ENCODE results near the gene TP53BP1. TPM values are rescaled to one million over a fixed set of nuclear protein-coding genes. Genes with fewer than 3 reads are reported as not detected.
A peak's percentile ranks its signal among the peaks of the same experiment; 100 is the strongest.

The TP53BP1 gene
- polyA plus RNA-seq, 4 donors = 58.1 to 92.9 (median 84.7) TPM

DNA sequence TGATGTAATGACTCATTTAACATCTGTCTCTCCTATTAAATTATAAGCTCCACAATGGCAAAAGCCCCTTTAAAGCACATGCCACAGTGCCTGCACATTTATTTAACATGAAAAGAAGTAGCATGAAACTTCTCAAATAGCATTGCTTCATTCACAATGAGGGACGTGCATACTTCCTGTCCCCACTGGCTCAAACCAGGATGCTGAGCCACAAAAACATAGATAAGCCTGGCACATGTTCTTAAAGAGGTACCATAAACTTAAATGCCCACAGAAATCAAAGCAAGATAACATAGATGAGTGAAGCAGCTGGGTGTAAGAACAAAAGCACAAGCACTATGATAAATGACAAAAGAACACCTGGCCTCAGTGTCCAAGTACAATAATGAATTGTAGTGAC is 3.8 kb downstream of the TP53BP1 start:
- no peak for DNase-seq (ENCODE audit: low read depth in 4 of 4, low spot score in 3 of 4)

- DNase-seq (ENCODE audit: low read depth in 4 of 4, low spot score in 3 of 4) = no peak
These were observed 4.2 kb downstream of the TP53BP1 start for GRCh38 chr15:43488790-43489189.

DNA sequence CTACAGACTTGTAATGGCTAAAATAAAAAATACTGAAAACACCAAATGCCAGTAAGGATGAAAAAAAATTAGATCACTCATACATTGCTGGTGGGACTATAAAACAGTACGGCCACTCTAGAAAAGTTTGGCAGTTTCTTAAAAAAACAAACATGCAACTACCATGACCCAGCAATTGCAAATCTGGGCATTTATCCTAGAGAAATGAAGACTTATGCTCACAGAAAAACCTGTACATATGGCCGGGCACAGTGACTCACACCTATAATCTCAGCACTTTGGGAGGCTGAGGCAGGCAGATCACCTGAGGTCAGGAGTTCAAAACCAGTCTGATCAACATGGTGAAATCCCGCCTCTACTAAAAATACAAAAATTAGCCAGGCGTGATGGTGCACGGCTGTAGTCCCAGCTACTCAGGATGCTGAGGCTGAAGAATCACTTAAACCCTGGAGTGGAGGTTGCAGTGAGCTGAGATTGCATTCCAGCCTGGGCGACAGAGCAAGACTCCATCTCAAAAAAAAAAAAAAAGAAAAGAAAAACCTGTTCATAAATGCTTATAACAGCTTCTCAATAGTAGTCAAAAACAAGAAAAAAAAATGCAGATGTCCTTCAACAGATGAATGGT is 5.6 kb downstream of the TP53BP1 start:
- DNase-seq (ENCODE audit: low read depth in 4 of 4, low spot score in 3 of 4) = no peak

DNA sequence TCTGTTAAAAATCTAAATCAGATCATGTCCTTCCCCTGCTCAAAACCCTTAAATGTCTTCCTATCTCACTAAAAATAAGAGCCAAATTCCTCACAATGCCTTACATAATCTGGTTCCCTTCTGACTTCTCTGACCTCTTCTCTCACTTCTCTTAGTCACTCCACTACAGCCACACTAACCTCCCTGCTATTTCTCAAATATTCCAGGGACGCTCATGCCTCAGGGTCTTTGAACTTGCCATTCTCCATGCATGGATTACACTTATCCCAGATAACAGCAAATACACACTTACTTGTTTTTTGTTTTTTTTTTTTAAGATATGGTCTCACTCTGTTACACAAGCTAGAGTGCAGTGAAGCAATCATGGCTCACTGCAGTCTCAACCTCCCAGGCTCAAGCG is 8.5 kb downstream of the TP53BP1 start:
- DNase-seq (ENCODE audit: low read depth in 4 of 4, low spot score in 3 of 4) = no peak

DNA sequence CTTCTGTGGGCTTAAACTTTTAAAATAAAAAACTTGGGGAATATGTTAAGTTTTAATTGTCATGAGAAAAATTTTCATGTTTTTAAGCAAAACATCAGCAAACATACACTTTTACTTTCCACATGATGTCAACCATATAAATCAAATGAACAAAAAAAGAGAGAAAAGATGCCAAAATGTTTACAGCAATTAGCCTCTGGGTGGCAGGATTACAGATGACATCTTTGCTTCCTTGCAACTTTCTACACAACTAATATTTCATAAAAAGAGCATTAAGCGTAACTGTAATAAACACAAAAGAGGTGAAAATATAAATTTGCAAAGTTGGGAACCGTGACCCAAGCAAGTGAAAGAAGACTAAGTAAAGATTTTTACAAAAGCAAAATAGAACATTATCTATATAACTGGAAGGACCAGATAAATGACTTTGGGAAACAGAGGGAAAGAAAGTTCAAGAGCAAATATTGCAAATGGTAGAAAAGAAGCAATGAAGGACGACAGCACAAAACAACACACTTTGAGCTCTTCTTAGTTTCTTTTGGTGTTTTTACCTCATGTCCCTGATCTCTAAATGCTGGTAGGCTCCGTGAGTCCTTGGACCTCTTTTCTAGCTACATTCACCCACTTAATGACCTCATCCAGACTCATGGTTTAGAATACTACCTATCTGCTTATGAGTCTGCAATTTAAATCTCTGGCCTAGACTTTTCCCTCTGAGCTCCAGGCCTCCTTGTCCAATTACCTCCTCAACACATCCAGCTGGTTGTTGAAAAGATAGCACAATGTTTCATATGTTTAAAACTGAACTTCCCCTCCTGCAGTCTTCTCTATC is 9.4 kb downstream of the TP53BP1 start:
- no peak for DNase-seq (ENCODE audit: low read depth in 4 of 4, low spot score in 3 of 4)

GRCh38 chr15:43473885-43474284 is 19.1 kb downstream of the TP53BP1 start:
- no peak for DNase-seq (ENCODE audit: low read depth in 4 of 4, low spot score in 3 of 4)

- no peak for DNase-seq (ENCODE audit: low read depth in 4 of 4, low spot score in 3 of 4)
These were observed 21.0 kb downstream of the TP53BP1 start for GRCh38 chr15:43471975-43472374.

- DNase-seq (ENCODE audit: low read depth in 4 of 4, low spot score in 3 of 4) = no peak
These were observed 23.1 kb downstream of the TP53BP1 start for GRCh38 chr15:43469867-43470266.

DNA sequence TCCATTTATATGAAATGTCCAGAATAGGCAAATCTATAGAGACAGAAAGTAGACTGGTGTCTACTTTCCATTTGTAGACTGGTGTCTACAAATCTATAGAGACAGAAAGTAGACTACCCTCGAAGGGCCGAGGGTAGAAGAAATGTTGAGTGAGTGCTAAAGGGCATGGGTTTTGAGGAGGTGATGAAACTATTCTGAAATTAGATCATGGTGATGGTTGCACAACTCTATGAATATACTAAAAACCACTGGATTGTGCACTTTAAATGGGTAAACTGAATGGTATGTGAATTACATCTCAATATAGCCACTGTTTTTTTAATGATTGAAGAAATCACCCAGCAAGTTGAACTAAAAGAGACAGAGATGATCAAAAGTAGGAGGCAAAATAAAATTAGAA is 27.9 kb downstream of the TP53BP1 start:
- no peak for DNase-seq (ENCODE audit: low read depth in 4 of 4, low spot score in 3 of 4)

GRCh38 chr15:43463998-43464397 is 29.0 kb downstream of the TP53BP1 start:
- no peak for DNase-seq (ENCODE audit: low read depth in 4 of 4, low spot score in 3 of 4)

DNA sequence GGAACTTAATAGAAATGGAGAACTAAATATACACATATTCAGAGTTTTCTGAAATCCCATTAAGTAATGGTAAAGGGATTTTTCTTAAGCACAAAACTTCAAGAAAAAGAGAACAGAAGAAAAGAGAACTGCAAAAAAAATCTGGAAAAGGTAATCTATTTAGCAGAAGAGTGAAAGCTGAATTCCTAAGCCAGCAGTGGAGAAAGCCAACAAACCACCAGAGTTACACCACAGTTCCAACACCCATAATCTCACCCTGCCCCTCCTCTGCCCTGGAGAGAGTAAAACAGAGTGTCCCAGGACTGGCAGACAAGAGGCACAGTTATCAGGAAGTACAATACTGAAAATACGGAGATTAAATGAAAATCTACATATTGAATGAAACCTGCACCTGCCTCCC is 29.4 kb downstream of the TP53BP1 start:
- DNase-seq (ENCODE audit: low read depth in 4 of 4, low spot score in 3 of 4) = no peak

DNA sequence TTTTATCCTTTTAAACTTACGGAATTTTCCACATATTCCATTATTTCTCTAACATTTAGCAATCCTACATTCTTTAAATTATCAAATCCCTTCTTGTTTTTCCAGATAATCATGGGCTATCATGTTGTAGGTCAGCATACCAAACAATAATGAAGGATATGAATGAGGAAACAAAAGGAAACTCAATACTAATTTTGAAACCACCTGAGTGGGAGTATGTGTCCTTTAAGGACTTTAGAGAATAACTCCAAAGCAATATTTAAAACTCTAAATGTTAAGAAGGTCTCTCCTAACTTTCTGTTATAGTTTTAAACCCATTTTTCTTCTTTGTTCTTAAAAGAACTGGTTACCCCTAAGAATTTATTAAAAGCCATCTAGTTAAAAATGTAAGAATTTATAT is 43.0 kb downstream of the TP53BP1 start:
- no peak for DNase-seq (ENCODE audit: low read depth in 4 of 4, low spot score in 3 of 4)

- no peak for DNase-seq (ENCODE audit: low read depth in 4 of 4, low spot score in 3 of 4)
These were observed 46.6 kb downstream of the TP53BP1 start for GRCh38 chr15:43446344-43446743.

DNA sequence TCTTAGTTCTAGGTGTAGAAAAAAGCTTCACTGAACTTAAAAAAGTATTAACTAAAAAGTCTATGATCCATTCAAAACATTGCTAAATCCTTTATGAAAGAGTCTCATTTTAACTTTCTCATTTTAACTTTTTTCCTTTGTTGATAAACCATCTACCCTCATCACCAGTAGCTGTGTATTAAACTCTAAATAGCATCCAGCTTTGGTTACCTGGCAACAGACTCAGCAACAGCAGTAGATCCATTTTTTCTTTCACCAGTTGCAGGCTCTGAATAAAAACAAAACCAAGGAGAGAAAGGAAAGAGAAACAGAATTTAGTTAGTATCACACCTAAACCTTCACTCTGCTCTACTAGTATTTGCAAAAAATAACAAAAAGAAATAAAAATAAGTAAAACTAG is 51.6 kb downstream of the TP53BP1 start:
- DNase-seq (ENCODE audit: low read depth in 4 of 4, low spot score in 3 of 4) = no peak

- DNase-seq (ENCODE audit: low read depth in 4 of 4, low spot score in 3 of 4) = peak in 1 of 4 donors; percentile 2
These were observed 52.2 kb downstream of the TP53BP1 start for GRCh38 chr15:43440721-43441281.

GRCh38 chr15:43439268-43439667 is 53.7 kb downstream of the TP53BP1 start:
- no peak for DNase-seq (ENCODE audit: low read depth in 4 of 4, low spot score in 3 of 4)

DNA sequence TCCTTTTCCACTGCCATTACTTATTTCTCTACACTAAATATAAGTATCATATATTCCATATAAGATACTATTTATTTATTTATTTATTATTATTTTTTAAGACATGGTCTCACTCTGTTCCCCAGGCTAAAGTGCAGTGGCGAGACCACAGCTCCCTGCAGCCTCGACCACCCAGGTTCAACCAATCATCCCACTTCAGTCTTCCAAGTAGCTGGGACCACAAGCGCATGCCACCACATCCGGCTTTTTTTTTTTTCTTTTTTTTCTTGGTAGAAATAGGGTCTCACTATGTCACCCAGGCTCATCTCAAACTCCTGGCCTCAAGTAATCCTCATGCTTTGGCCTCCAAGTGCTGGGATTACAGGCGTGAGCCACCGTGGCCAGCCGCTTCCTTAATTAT is 56.6 kb downstream of the TP53BP1 start:
- DNase-seq (ENCODE audit: low read depth in 4 of 4, low spot score in 3 of 4) = no peak

DNA sequence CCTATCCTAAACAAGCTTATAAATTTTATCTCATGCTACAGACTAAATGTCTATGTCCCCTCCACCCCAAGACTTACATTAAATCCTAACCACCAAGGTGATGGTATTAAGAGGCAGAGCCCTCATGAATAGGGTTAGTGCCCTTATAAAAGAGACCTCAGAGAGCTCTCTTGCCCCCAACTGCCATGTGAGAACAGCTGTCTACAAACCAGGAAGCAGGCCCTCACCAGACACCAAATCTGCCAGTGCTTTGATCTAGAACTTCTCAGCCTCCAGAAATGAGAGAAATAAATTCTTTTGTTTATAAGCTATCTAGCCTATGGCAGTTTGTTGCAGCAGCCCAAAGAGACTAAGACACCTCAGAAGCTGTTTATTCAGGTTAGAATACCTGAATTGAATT is 58.5 kb downstream of the TP53BP1 start:
- no peak for DNase-seq (ENCODE audit: low read depth in 4 of 4, low spot score in 3 of 4)

DNA sequence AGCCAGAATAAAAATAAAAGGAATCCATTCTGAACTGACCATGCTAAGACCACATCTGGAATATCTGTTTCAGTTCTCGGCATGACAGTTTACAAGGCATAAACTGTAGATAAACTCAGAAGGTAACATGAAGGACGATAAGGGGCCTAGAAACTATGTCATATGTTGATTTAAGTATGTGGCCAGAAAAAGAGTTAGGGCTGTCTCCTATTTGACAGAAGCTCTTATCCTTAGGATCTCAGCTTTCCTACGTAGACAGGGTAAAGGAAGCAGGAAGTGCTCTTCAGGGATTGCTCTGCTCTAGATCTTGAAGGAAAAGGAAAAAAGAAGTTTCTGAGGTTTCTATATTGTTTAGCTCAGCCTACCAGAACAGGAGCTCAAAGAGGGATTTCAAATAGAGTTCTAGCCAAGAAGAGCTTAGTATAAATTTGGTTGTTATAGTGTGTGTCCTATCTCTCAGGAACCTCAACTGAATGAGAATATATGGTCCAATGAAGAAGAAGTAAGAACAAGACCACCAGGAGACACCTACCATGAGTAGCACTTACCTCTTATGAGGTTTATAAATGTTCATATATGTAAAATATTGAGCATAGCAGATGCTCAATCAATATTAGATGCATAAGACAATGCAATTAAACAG is 59.2 kb downstream of the TP53BP1 start:
- DNase-seq (ENCODE audit: low read depth in 4 of 4, low spot score in 3 of 4) = no peak

GRCh38 chr15:43433165-43433564 is 59.8 kb downstream of the TP53BP1 start:
- no peak for DNase-seq (ENCODE audit: low read depth in 4 of 4, low spot score in 3 of 4)

GRCh38 chr15:43429687-43430086 is 63.3 kb downstream of the TP53BP1 start:
- no peak for DNase-seq (ENCODE audit: low read depth in 4 of 4, low spot score in 3 of 4)

DNA sequence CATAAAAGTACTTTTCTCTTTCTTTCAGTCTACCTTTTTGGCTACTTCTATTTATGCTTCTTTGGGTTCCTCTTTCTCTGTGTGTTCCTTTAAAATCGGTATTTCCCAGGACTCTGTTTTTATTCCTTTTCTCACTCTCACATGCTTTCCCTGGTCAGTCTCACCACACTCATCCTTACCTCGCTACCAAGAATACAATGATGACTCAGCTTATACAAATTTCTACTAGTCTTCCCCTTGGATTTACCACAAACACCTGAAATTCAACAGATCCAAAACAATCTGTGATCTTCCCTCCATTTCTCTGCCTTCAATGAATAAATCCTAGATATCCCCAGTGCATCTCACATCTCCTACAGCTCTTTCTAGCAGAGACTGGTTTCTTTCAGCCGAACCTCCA is 69.2 kb downstream of the TP53BP1 start:
- DNase-seq (ENCODE audit: low read depth in 4 of 4, low spot score in 3 of 4) = no peak
